K562 (cell line): ENCODE measurements around the gene RBM34. TPM values are rescaled to one million over a fixed set of nuclear protein-coding genes. Genes with fewer than 3 reads are reported as not detected.
A peak's percentile ranks its signal among the peaks of the same experiment; 100 is the strongest.
"Not testable (repeated sequence)": the region's sequence is repeated elsewhere in the genome, so short reads cannot be mapped to it uniquely, and the experiment has no call there.

Experiments
- ATAC-seq: fragments of 200-7000 bp; cut with Tn5 transposase; 3 replicates; pipeline ENCODE4 v1.9.1; 2020; ENCODE audit warnings: moderate library complexity
- BruUV-seq: library from RNA; stranded (reverse); fragments of 400-500 nt; replicated peaks from 2 replicates; lab custom pipeline; 2021; lab: Mats Ljungman, UMichigan
- CTCF ChIA-PET: fragments of 300-600 bp; formaldehyde crosslinking; extraction: SDS; loops from one replicate; lab custom pipeline; 2021; ENCODE audit warnings: low intra/inter-chr PET ratio; lab: Yijun Ruan, JAX
- POLR2A ChIA-PET: fragments of 300-600, 350-650 bp; sonication (Branson Sonifier 250); formaldehyde crosslinking; extraction: SDS; loops from one replicate; lab custom pipeline; 2021; ENCODE audit warnings: antibody characterized with exemption, inconsistent platforms; lab: Yijun Ruan, JAX
- DNase-seq, 4 experiments: peaks; one replicate each; pipeline versions ENCODE4 v3.0.0 to v3.0.0-alpha.2; 2011 to 2018; ENCODE audit warnings: low spot score in 3 of 4, mixed read lengths in 3 of 4; ENCODE audit errors: extremely low read depth in 1 of 4
- FAIRE-seq: peaks from 2 replicates; lab custom pipeline; 2011; peaks lifted over from hg19 to GRCh38; lab: Jason Lieb, UNC
- H2AFZ ChIP-seq: 2 replicates; pipeline ENCODE4 v1.6.0; 2011; ENCODE audit warnings: low read depth, low read length, control low read depth, inconsistent platforms
- H3K27ac ChIP-seq: fragments of 200-600 bp; 3 replicates; pipeline ENCODE4 v1.8.0; 2011; ENCODE audit warnings: low read depth, mild to moderate bottlenecking, control low read depth, inconsistent platforms, low read length, moderate library complexity, mixed read lengths; ENCODE audit errors: extremely low read depth
- H3K27me3 ChIP-seq, 2 experiments: fragments of 300-600 bp in 1 of 2; 2 replicates in 1 of 2; 3 replicates in 1 of 2; pipeline versions ENCODE4 v1.6.0 to v1.8.0; 2011; ENCODE audit warnings: inconsistent platforms in 2 of 2, low read length in 2 of 2, mild to moderate bottlenecking in 1 of 2, mixed read lengths in 1 of 2, moderate library complexity in 1 of 2; ENCODE audit not compliant: control insufficient read depth in 2 of 2, insufficient read depth in 2 of 2
- H3K36me3 ChIP-seq: fragments of 300-600 bp; 3 replicates; pipeline ENCODE4 v1.8.0; 2011; ENCODE audit warnings: mild to moderate bottlenecking, low read length, inconsistent platforms; ENCODE audit not compliant: control insufficient read depth, insufficient read depth
- H3K4me1 ChIP-seq, 2 experiments: fragments of 200-600 bp in 1 of 2; replicated peaks in 1 of 2; 2 replicates in 1 of 2; 3 replicates in 1 of 2; pipeline versions ENCODE4 v1.5.1 to v1.8.0; 2011; ENCODE audit warnings: inconsistent platforms in 2 of 2, low read length in 2 of 2, mild to moderate bottlenecking in 1 of 2, mixed read lengths in 1 of 2, moderate library complexity in 1 of 2; ENCODE audit not compliant: control insufficient read depth in 2 of 2, insufficient read depth in 2 of 2
- H3K4me2 ChIP-seq: 2 replicates; pipeline ENCODE4 v1.6.1; 2011; ENCODE audit warnings: low read length, control low read depth, inconsistent platforms, mixed read lengths; ENCODE audit not compliant: insufficient read depth
- H3K4me3 ChIP-seq: fragments of 200-600 bp; sonication (generic), shearing (Covaris generic); 2 replicates; pipeline ENCODE4 v1.5.1; 2016; ENCODE audit warnings: control low read depth, inconsistent platforms
- H3K79me2 ChIP-seq: fragments of 200-600 bp; 3 replicates; pipeline ENCODE4 v1.8.0; 2011; ENCODE audit warnings: low read length, inconsistent platforms; ENCODE audit not compliant: control insufficient read depth, insufficient read depth
- H3K9ac ChIP-seq, 2 experiments: 2 replicates each; pipeline versions ENCODE4 v1.6.0 to v1.6.1; 2011; ENCODE audit warnings: low read depth in 2 of 2, low read length in 2 of 2, control low read depth in 1 of 2, inconsistent platforms in 1 of 2, mild to moderate bottlenecking in 1 of 2, mixed read lengths in 1 of 2; ENCODE audit not compliant: insufficient read depth in 1 of 2
- H3K9me1 ChIP-seq: one replicate; pipeline ENCODE4 v1.6.0; 2011; ENCODE audit warnings: inconsistent platforms, mild to moderate bottlenecking, low read length, moderate library complexity; ENCODE audit not compliant: control insufficient read depth, insufficient read depth
- H3K9me3 ChIP-seq: replicated peaks from 2 replicates; pipeline ENCODE4 v1.5.1; 2011; ENCODE audit warnings: low read depth, low read length, inconsistent platforms; ENCODE audit not compliant: control insufficient read depth, insufficient read depth
- H4K20me1 ChIP-seq: replicated peaks from 2 replicates; pipeline ENCODE4 v1.6.1; 2011; ENCODE audit warnings: low read length, inconsistent platforms, mixed read lengths; ENCODE audit not compliant: control insufficient read depth, insufficient read depth
- CEBPB ChIP-seq: fragments of 450-650 bp; IDR thresholded peaks from 2 replicates; pipeline ENCODE4 v1.6.1; 2016; ENCODE audit warnings: missing genetic modification characterization, missing compliant biosample characterization
- DMBX1 ChIP-seq: fragments of 250-450 bp; sonication (Bioruptor Pico); IDR thresholded peaks from 2 replicates; pipeline ENCODE4 v1.8.0; 2022; ENCODE audit warnings: inconsistent platforms, mild to moderate bottlenecking, moderate library complexity, borderline replicate concordance
- HDAC1 ChIP-seq, 2 experiments: fragments of 450-650 bp; IDR thresholded peaks; 2 replicates each; pipeline ENCODE4 v1.6.1; 2016 to 2017; ENCODE audit warnings: inconsistent platforms in 1 of 2, mild to moderate bottlenecking in 1 of 2, moderate library complexity in 1 of 2
- HEY1 ChIP-seq: fragments of 250-450 bp; sonication (Bioruptor Pico); IDR thresholded peaks from 2 replicates; pipeline ENCODE4 v1.5.0; 2020; ENCODE audit warnings: mild to moderate bottlenecking, moderate library complexity, borderline replicate concordance
- SP1 ChIP-seq: sonication (generic); formaldehyde crosslinking; IDR thresholded peaks from 2 replicates; pipeline ENCODE4 v1.8.1; 2022; ENCODE audit warnings: mild to moderate bottlenecking, missing genetic modification reagents
- TAF1 ChIP-seq: IDR thresholded peaks from 2 replicates; pipeline ENCODE4 v1.6.1; 2011; ENCODE audit warnings: mild to moderate bottlenecking, low read length, moderate library complexity; ENCODE audit not compliant: insufficient read depth, control insufficient read depth, severe bottlenecking; ENCODE audit errors: extremely low read depth
- WGBS: fragments of 100-300 bp; shearing (Covaris generic); methylation state at CpG from one replicate; pipeline ENCODE4 v1.1.6; 2016; ENCODE audit warnings: low coverage, mixed read lengths; ENCODE audit not compliant: insufficient coverage; ENCODE audit errors: missing lambda C conversion rate; 5-methylcytosine and 5-hydroxymethylcytosine counted together
- in situ Hi-C: fragments of 300-500 bp; cut with MboI; formaldehyde crosslinking; loops from 4 replicates; pipeline ENCODE4 v1.15.0; 2018; ENCODE audit warnings: inconsistent platforms, mixed read lengths
- intact Hi-C: fragments of 100-400 bp; cut with micrococcal nuclease; formaldehyde crosslinking; loops from 2 replicates; pipeline ENCODE4 v1.14.2; 2022
- polyA plus RNA-seq, 8 experiments: library from polyadenylated mRNA; depleted of rRNA in 4 of 8; stranded (reverse) in 5 of 8; unstranded in 3 of 8; fragments of >200 nt; fragmentation: Nextera tagmentation in 2 of 8; fragmentation: Illumina TruSeq in 1 of 8; extraction: Ambion mirVana in 2 of 8; extraction: Trizol in 1 of 8; gene quantifications; 2 replicates each; pipeline versions ENCODE4 v1.2.1 to v1.2.3, GENCODE V29; 2011 to 2014; ENCODE audit warnings: inconsistent platforms in 1 of 8, missing spikeins in 1 of 8
- total RNA-seq, 7 experiments: library from RNA; depleted of rRNA in 6 of 7; stranded (reverse); fragments of >200 nt in 6 of 7; fragmentation: Illumina TruSeq in 2 of 7; extraction: Trizol in 2 of 7; gene quantifications; 2 replicates each; pipeline versions ENCODE4 v1.2.1 to v1.2.3, GENCODE V29; 2011 to 2021; ENCODE audit warnings: low replicate concordance in 1 of 7
- TF ChIP-seq, protein P1 (sequence below): IDR thresholded peaks from 2 replicates; pipeline ENCODE4 v1.6.1; 2011; ENCODE audit warnings: borderline replicate concordance, low read depth, mild to moderate bottlenecking, moderate library complexity, low read length; ENCODE audit not compliant: insufficient read depth, poor library complexity, severe bottlenecking
- TF ChIP-seq, protein P2 (sequence below), 2 experiments: fragments of 450-650 bp; IDR thresholded peaks; 2 replicates each; pipeline ENCODE4 v1.6.1; 2016

The RBM34 gene
- total and polyA plus RNA-seq, 9 of the 15 experiments (the other 6 are each of a cell fraction or from before 2014, with no cell fraction given) = 64.0 to 178 (median 124) TPM

- TF ChIP-seq HDAC1 (IDR thresholded peaks at IDR 0.05) = 0 out of 4 replicates have a peak, but pooled peaks of 1 of the 2 experiments have one; percentile 8
- TF ChIP-seq CEBPB (tag) = peak; percentile 71
- 0 out of 2 replicates have a peak, but pooled peaks have one; percentile 51 for TF ChIP-seq HEY1 (CRISPR knock-in tag)
- 0 out of 2 replicates have a peak, but pooled peaks have one; percentile 12 for TF ChIP-seq DMBX1
- TF ChIP-seq, protein P1, sequence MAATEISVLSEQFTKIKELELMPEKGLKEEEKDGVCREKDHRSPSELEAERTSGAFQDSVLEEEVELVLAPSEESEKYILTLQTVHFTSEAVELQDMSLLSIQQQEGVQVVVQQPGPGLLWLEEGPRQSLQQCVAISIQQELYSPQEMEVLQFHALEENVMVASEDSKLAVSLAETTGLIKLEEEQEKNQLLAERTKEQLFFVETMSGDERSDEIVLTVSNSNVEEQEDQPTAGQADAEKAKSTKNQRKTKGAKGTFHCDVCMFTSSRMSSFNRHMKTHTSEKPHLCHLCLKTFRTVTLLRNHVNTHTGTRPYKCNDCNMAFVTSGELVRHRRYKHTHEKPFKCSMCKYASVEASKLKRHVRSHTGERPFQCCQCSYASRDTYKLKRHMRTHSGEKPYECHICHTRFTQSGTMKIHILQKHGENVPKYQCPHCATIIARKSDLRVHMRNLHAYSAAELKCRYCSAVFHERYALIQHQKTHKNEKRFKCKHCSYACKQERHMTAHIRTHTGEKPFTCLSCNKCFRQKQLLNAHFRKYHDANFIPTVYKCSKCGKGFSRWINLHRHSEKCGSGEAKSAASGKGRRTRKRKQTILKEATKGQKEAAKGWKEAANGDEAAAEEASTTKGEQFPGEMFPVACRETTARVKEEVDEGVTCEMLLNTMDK = no peak
- TF ChIP-seq TAF1 = no peak
Observed at GRCh38 chr1:235160383-235160956, 580 bp downstream of the RBM34 start (continued).

- H2AFZ ChIP-seq, H3K4me1 ChIP-seq, FAIRE-seq, H3K9me3 ChIP-seq, H4K20me1 ChIP-seq, H3K27me3 ChIP-seq, H3K9me1 ChIP-seq, CTCF ChIA-PET, in situ Hi-C loops, BruUV-seq: not testable (repeated sequence)
- Histone ChIP-seq H3K79me2 (peaks cover 54% of the 10 kb centered on the region), H3K4me3 (peak overlapping the region; percentile 78), H3K9ac (peak overlapping the region in 1 of 2 experiments; percentile 95; a peak in 2 of 4 replicates), H3K27ac (peak overlapping the region; percentile 92; the same call in 1 of the 3 replicates), H3K36me3 (peaks cover 49% of the 10 kb centered on the region), H3K4me2 (peak overlapping the region; percentile 98)
- WGBS = 73% methylated on average over 9 of the region's 9 CpGs
- DNase-seq (peak in 1 of 4 experiments; percentile 37), ATAC-seq (peak; percentile 20; the same call in 2 of the 3 replicates)
- intact Hi-C loops = loop anchor here (2.0 kb wide), 1 partner anchor 31 kb away; the partner anchor contains the start of gene TOMM20
- peak; percentile 26; the same call in 1 of the 2 replicates for TF ChIP-seq SP1 (CRISPR knock-in tag)
- TF ChIP-seq, protein P2, sequence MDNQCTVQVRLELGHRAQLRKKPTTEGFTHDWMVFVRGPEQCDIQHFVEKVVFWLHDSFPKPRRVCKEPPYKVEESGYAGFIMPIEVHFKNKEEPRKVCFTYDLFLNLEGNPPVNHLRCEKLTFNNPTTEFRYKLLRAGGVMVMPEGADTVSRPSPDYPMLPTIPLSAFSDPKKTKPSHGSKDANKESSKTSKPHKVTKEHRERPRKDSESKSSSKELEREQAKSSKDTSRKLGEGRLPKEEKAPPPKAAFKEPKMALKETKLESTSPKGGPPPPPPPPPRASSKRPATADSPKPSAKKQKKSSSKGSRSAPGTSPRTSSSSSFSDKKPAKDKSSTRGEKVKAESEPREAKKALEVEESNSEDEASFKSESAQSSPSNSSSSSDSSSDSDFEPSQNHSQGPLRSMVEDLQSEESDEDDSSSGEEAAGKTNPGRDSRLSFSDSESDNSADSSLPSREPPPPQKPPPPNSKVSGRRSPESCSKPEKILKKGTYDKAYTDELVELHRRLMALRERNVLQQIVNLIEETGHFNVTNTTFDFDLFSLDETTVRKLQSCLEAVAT (IDR thresholded peaks at IDR 0.05) = 0 out of 4 replicates have a peak, but pooled peaks of 1 of the 2 experiments have one; percentile 39
- POLR2A ChIA-PET = interaction anchor here (0.6 to 1.9 kb wide), 6 partner anchors 10 to 188 kb away, joined by 3 to 21 read pairs (median 4); partner anchors contain the start of gene TOMM20
Observed at GRCh38 chr1:235159930-235160329, 1.1 kb downstream of the RBM34 start.
